Measurements from ENCODE around the gene LAMA2. TPM values are rescaled to one million over a fixed set of nuclear protein-coding genes. Genes with fewer than 3 reads are reported as not detected.

Gene LAMA2
- total and polyA plus RNA-seq, 4 experiments from 2014 or later, result 0.20 to 0.87 (median 0.43) TPM

DNA sequence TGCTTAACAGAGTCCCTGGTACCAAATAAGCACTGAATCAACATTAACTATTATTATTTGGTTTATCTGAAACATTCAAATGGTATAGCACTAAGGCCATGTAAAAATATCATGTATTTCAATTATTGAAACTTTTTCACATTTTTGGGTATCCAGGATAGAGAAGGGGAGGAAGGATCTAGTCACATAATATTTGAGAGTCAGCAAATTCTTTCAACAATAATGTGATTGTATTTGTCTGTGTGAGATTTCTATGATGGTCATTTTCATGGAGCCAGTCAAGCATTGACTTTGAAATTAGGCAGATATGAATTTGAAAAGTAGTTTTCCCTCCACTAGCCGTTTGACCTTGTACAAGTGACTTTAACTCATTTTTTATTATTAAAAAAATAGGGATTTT, 67.9 kb downstream of the LAMA2 start:
- no peaks in the 10 kb centered on the region for H3K4me1 ChIP-seq (ENCODE audit: insufficient read depth, low read length)
- no peak overlapping the region for H3K27ac Mint-ChIP-seq
- H3K27ac ChIP-seq (ENCODE audit: low read depth, low read length), result no peak overlapping the region
- H3K27me3 ChIP-seq (ENCODE audit: insufficient read depth, low read length), result no peaks in the 10 kb centered on the region
- no peak overlapping the region for H3K4me3 ChIP-seq (ENCODE audit: low read length in 2 of 2)
- H3K9me3 Mint-ChIP-seq, result no peaks in the 10 kb centered on the region
- H3K4me3 Mint-ChIP-seq, result no peak overlapping the region
- H3K36me3 Mint-ChIP-seq, result no peaks in the 10 kb centered on the region
- no peaks in the 10 kb centered on the region for H3K36me3 ChIP-seq (ENCODE audit: insufficient read depth, low read length)
- ChIA-PET CTCF (ENCODE audit: partially characterized antibody) (no interaction called here), POLR2A (ENCODE audit: partially characterized antibody) (no interaction called here)
- DNase-seq, result no peak
- intact Hi-C loops (cut with micrococcal nuclease), result no loop called here
- no peaks in the 10 kb centered on the region for H3K4me1 Mint-ChIP-seq
- peaks cover 0 to 1% of the 10 kb centered on the region in 2 donors for H3K27me3 Mint-ChIP-seq
- H3K9me3 ChIP-seq (ENCODE audit: control insufficient read depth in 1 of 2, low read length in 2 of 2), result no peaks in the 10 kb centered on the region

DNA sequence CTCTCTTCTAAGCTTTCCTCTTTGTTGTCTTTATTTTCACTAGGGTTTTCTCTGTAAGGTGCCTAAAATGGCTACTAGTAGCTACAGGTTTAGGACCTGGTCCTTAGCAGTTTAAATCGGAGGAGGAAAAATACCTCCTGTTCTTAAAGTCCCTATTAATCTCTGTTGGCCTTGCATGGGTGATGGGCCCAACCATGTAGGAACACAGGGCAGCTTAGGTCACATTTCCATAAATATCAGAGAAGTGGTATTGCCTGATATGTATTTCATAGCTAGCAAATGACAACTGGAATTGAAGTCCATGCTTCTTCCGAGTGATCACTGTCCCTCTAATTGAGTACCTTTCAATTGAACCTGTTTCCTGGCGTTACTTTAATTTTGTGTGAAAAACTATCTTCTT, 70.0 kb downstream of the LAMA2 start:
- no peaks in the 10 kb centered on the region for H3K4me1 Mint-ChIP-seq
- no peak for DNase-seq
- Histone ChIP-seq H3K4me1 (ENCODE audit: insufficient read depth, low read length) (no peaks in the 10 kb centered on the region), H3K36me3 (ENCODE audit: insufficient read depth, low read length) (no peaks in the 10 kb centered on the region), H3K4me3 (ENCODE audit: low read length in 2 of 2) (no peak overlapping the region), H3K27ac (ENCODE audit: low read depth, low read length) (no peak overlapping the region), H3K9me3 (ENCODE audit: control insufficient read depth in 1 of 2, low read length in 2 of 2) (no peaks in the 10 kb centered on the region), H3K27me3 (ENCODE audit: insufficient read depth, low read length) (no peaks in the 10 kb centered on the region)
- CTCF ChIA-PET (ENCODE audit: partially characterized antibody), result no interaction called here
- H3K9me3 Mint-ChIP-seq, result no peaks in the 10 kb centered on the region
- H3K27me3 Mint-ChIP-seq, result peaks cover 0 to 1% of the 10 kb centered on the region in 2 donors
- no peak overlapping the region for H3K4me3 Mint-ChIP-seq
- no peak overlapping the region for H3K27ac Mint-ChIP-seq
- intact Hi-C loops (cut with micrococcal nuclease), result no loop called here
- no peaks in the 10 kb centered on the region for H3K36me3 Mint-ChIP-seq
- POLR2A ChIA-PET (ENCODE audit: partially characterized antibody), result no interaction called here

- no peak overlapping the region for H3K4me3 Mint-ChIP-seq
- no peaks in the 10 kb centered on the region for H3K36me3 ChIP-seq (ENCODE audit: insufficient read depth, low read length)
- ChIA-PET CTCF (ENCODE audit: partially characterized antibody) (no interaction called here), POLR2A (ENCODE audit: partially characterized antibody) (no interaction called here)
- H3K27ac ChIP-seq (ENCODE audit: low read depth, low read length), result no peak overlapping the region
- no peaks in the 10 kb centered on the region for H3K4me1 ChIP-seq (ENCODE audit: insufficient read depth, low read length)
- no peak overlapping the region for H3K4me3 ChIP-seq (ENCODE audit: low read length in 2 of 2)
- H3K9me3 ChIP-seq (ENCODE audit: control insufficient read depth in 1 of 2, low read length in 2 of 2), result no peaks in the 10 kb centered on the region
- H3K27ac Mint-ChIP-seq, result no peak overlapping the region
- H3K27me3 ChIP-seq (ENCODE audit: insufficient read depth, low read length), result no peaks in the 10 kb centered on the region
- intact Hi-C loops (cut with micrococcal nuclease), result no loop called here
- no peaks in the 10 kb centered on the region for H3K4me1 Mint-ChIP-seq
- no peaks in the 10 kb centered on the region for H3K9me3 Mint-ChIP-seq
- no peaks in the 10 kb centered on the region for H3K36me3 Mint-ChIP-seq
- no peak for DNase-seq
- peaks cover 0 to 1% of the 10 kb centered on the region in 2 donors for H3K27me3 Mint-ChIP-seq
These were observed 71.5 kb downstream of the LAMA2 start for GRCh38 chr6:128954308-128955043.

- intact Hi-C loops (cut with micrococcal nuclease), result no loop called here
- ChIA-PET CTCF (ENCODE audit: partially characterized antibody) (no interaction called here), POLR2A (ENCODE audit: partially characterized antibody) (no interaction called here)
- H3K27me3 Mint-ChIP-seq, result no peaks in the 10 kb centered on the region
- H3K4me1 Mint-ChIP-seq, result no peaks in the 10 kb centered on the region
- H3K4me3 ChIP-seq (ENCODE audit: low read length in 2 of 2), result no peak overlapping the region
- H3K9me3 ChIP-seq (ENCODE audit: control insufficient read depth in 1 of 2, low read length in 2 of 2), result no peaks in the 10 kb centered on the region
- no peak for DNase-seq
- no peaks in the 10 kb centered on the region for H3K36me3 Mint-ChIP-seq
- H3K4me1 ChIP-seq (ENCODE audit: insufficient read depth, low read length), result no peaks in the 10 kb centered on the region
- H3K36me3 ChIP-seq (ENCODE audit: insufficient read depth, low read length), result no peaks in the 10 kb centered on the region
- H3K27me3 ChIP-seq (ENCODE audit: insufficient read depth, low read length), result no peaks in the 10 kb centered on the region
- no peaks in the 10 kb centered on the region for H3K9me3 Mint-ChIP-seq
- no peak overlapping the region for H3K27ac Mint-ChIP-seq
- H3K27ac ChIP-seq (ENCODE audit: low read depth, low read length), result no peak overlapping the region
- no peak overlapping the region for H3K4me3 Mint-ChIP-seq
These were observed 80.6 kb downstream of the LAMA2 start for GRCh38 chr6:128963561-128963960.

DNA sequence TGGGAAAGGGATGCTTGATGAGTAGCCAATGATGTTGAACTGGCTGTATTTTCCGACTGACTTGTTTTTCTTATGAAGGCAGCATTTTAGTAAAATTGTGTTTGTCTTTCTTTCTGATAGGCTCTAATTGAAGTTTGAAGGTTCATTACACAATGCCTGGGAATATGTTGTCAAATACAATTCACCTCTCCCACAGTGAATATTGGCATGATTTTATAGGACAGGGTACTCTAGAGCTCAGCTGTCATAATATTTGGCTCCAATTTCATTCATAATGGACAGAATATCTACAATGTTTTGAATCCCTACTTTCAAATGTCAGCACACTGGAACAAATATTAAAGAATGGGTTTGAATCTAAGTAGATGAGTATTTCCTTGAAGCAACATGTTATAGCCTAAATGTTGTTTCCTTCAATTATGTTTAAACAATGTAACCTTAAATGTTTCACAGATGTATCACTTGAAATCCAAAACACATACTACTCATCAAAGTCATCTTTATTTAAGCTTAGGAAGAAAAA, 81.4 kb downstream of the LAMA2 start:
- H3K27ac Mint-ChIP-seq, result no peak overlapping the region
- no peak overlapping the region for H3K4me3 Mint-ChIP-seq
- H3K4me1 ChIP-seq (ENCODE audit: insufficient read depth, low read length), result no peaks in the 10 kb centered on the region
- H3K9me3 ChIP-seq (ENCODE audit: control insufficient read depth in 1 of 2, low read length in 2 of 2), result no peaks in the 10 kb centered on the region
- no peaks in the 10 kb centered on the region for H3K4me1 Mint-ChIP-seq
- H3K27me3 Mint-ChIP-seq, result no peaks in the 10 kb centered on the region
- DNase-seq, result no peak
- no peaks in the 10 kb centered on the region for H3K27me3 ChIP-seq (ENCODE audit: insufficient read depth, low read length)
- CTCF ChIA-PET (ENCODE audit: partially characterized antibody), result no interaction called here
- H3K9me3 Mint-ChIP-seq, result no peaks in the 10 kb centered on the region
- POLR2A ChIA-PET (ENCODE audit: partially characterized antibody), result no interaction called here
- no peak overlapping the region for H3K4me3 ChIP-seq (ENCODE audit: low read length in 2 of 2)
- H3K27ac ChIP-seq (ENCODE audit: low read depth, low read length), result no peak overlapping the region
- H3K36me3 Mint-ChIP-seq, result no peaks in the 10 kb centered on the region
- intact Hi-C loops (cut with micrococcal nuclease), result no loop called here
- H3K36me3 ChIP-seq (ENCODE audit: insufficient read depth, low read length), result no peaks in the 10 kb centered on the region

GRCh38 chr6:128964771-128965170, 81.8 kb downstream of the LAMA2 start:
- intact Hi-C loops (cut with micrococcal nuclease), result no loop called here
- ChIA-PET POLR2A (ENCODE audit: partially characterized antibody) (no interaction called here), CTCF (ENCODE audit: partially characterized antibody) (no interaction called here)
- Mint-ChIP-seq H3K27me3 (no peaks in the 10 kb centered on the region), H3K4me3 (no peak overlapping the region), H3K9me3 (no peaks in the 10 kb centered on the region), H3K27ac (no peak overlapping the region), H3K36me3 (no peaks in the 10 kb centered on the region), H3K4me1 (no peaks in the 10 kb centered on the region)
- Histone ChIP-seq H3K27ac (ENCODE audit: low read depth, low read length) (no peak overlapping the region), H3K4me1 (ENCODE audit: insufficient read depth, low read length) (no peaks in the 10 kb centered on the region), H3K4me3 (ENCODE audit: low read length in 2 of 2) (no peak overlapping the region), H3K27me3 (ENCODE audit: insufficient read depth, low read length) (no peaks in the 10 kb centered on the region), H3K9me3 (ENCODE audit: control insufficient read depth in 1 of 2, low read length in 2 of 2) (no peaks in the 10 kb centered on the region), H3K36me3 (ENCODE audit: insufficient read depth, low read length) (no peaks in the 10 kb centered on the region)
- DNase-seq, result no peak

- no peaks in the 10 kb centered on the region for H3K36me3 ChIP-seq (ENCODE audit: insufficient read depth, low read length)
- intact Hi-C loops (cut with micrococcal nuclease), result no loop called here
- CTCF ChIA-PET (ENCODE audit: partially characterized antibody), result no interaction called here
- Mint-ChIP-seq H3K27me3 (no peaks in the 10 kb centered on the region), H3K9me3 (no peaks in the 10 kb centered on the region), H3K27ac (no peak overlapping the region), H3K36me3 (no peaks in the 10 kb centered on the region), H3K4me1 (no peaks in the 10 kb centered on the region), H3K4me3 (no peak overlapping the region)
- H3K4me3 ChIP-seq (ENCODE audit: low read length in 2 of 2), result no peak overlapping the region
- POLR2A ChIA-PET (ENCODE audit: partially characterized antibody), result no interaction called here
- DNase-seq, result no peak
- H3K9me3 ChIP-seq (ENCODE audit: control insufficient read depth in 1 of 2, low read length in 2 of 2), result no peaks in the 10 kb centered on the region
- H3K27me3 ChIP-seq (ENCODE audit: insufficient read depth, low read length), result no peaks in the 10 kb centered on the region
- H3K4me1 ChIP-seq (ENCODE audit: insufficient read depth, low read length), result no peaks in the 10 kb centered on the region
- no peak overlapping the region for H3K27ac ChIP-seq (ENCODE audit: low read depth, low read length)
These were observed 84.0 kb downstream of the LAMA2 start for GRCh38 chr6:128966934-128967333.

GRCh38 chr6:128979071-128979470, 96.1 kb downstream of the LAMA2 start:
- ChIA-PET CTCF (ENCODE audit: partially characterized antibody) (no interaction called here), POLR2A (ENCODE audit: partially characterized antibody) (no interaction called here)
- no peak for DNase-seq
- no peaks in the 10 kb centered on the region for H3K36me3 Mint-ChIP-seq
- H3K27ac Mint-ChIP-seq, result no peak overlapping the region
- intact Hi-C loops (cut with micrococcal nuclease), result no loop called here
- H3K27me3 ChIP-seq (ENCODE audit: insufficient read depth, low read length), result no peaks in the 10 kb centered on the region
- H3K27ac ChIP-seq (ENCODE audit: low read depth, low read length), result no peak overlapping the region
- no peak overlapping the region for H3K4me3 Mint-ChIP-seq
- H3K27me3 Mint-ChIP-seq, result peaks cover 1 to 2% of the 10 kb centered on the region in 2 donors
- no peaks in the 10 kb centered on the region for H3K36me3 ChIP-seq (ENCODE audit: insufficient read depth, low read length)
- H3K4me1 ChIP-seq (ENCODE audit: insufficient read depth, low read length), result no peaks in the 10 kb centered on the region
- no peaks in the 10 kb centered on the region for H3K4me1 Mint-ChIP-seq
- H3K9me3 ChIP-seq (ENCODE audit: control insufficient read depth in 1 of 2, low read length in 2 of 2), result no peaks in the 10 kb centered on the region
- no peak overlapping the region for H3K4me3 ChIP-seq (ENCODE audit: low read length in 2 of 2)
- H3K9me3 Mint-ChIP-seq, result peaks cover 0 to 1% (median 0%) of the 10 kb centered on the region in 8 donors

Data from CD4-positive, alpha-beta memory T cell (primary cell).